Mucosa of descending colon (tissue), 3 donors: ENCODE measurements around the gene BIRC7. TPM values are rescaled to one million over a fixed set of nuclear protein-coding genes. Genes with fewer than 3 reads are reported as not detected.

Source experiments
- ATAC-seq: fragments of 200-7000 bp; cut with Tn5 transposase; one replicate; pipeline ENCODE4 v1.9.1; 2020; ENCODE audit warnings: mild to moderate bottlenecking, moderate library complexity
- DNase-seq, 3 donors: peaks; one replicate each; pipeline ENCODE4 v3.0.0-alpha.2; 2020
- H3K36me3 ChIP-seq: fragments of 200-600 bp; one replicate; pipeline ENCODE4 v1.8.0; 2021; ENCODE audit warnings: low read depth, mild to moderate bottlenecking
- H3K4me1 ChIP-seq: fragments of 200-600 bp; one replicate; pipeline ENCODE4 v1.8.0; 2021; ENCODE audit warnings: low read depth, mild to moderate bottlenecking
- H3K4me3 ChIP-seq: fragments of 200-600 bp; one replicate; pipeline ENCODE4 v1.8.0; 2021; ENCODE audit warnings: mild to moderate bottlenecking
- H3K9me3 ChIP-seq: fragments of 200-600 bp; one replicate; pipeline ENCODE4 v1.8.0; 2021; ENCODE audit warnings: mild to moderate bottlenecking
- CTCF ChIP-seq: fragments of 200-600 bp; IDR thresholded peaks from one replicate; pipeline ENCODE4 v1.8.0; 2022; ENCODE audit warnings: antibody characterized with exemption, mild to moderate bottlenecking
- intact Hi-C, 2 donors: fragments of 100-400 bp; cut with DNase I in 1 of 2; cut with micrococcal nuclease in 1 of 2; formaldehyde crosslinking; loops; one replicate each; pipeline versions ENCODE4 v1.11.0 to v1.11.1; 2022; cut with DNase I, micrococcal nuclease
- total RNA-seq, 3 donors: library from RNA; stranded (reverse); fragmentation: NEBNext Ultra II Directional in 2 of 3; extraction: Animal tissue kit (Norgen Biotek cat#: 25700) in 2 of 3; gene quantifications; one replicate each; pipeline versions ENCODE4 v1.2.1 to v1.2.4, GENCODE V29; 2021 to 2023
- donor health status: DM: no; HTN: no; CAD: no; lungs with moderate emphysema.
- donor health status: DM: no; HTN: no; CAD: no.
- donor health status: DM: no; HTN: yes; CAD: no.

BIRC7 gene
- total RNA-seq, 3 donors from 2014 or later = 0.22 TPM; not detected in 2

GRCh38 chr20:63223121-63223825, 12.4 kb upstream of the BIRC7 start:
- ATAC-seq (peak; percentile 54), DNase-seq (peak in 2 of 3 donors; percentile 37 to 62)
- intact Hi-C loops = no loop called here
- Histone ChIP-seq H3K4me3 (no peak overlapping the region), H3K36me3 (no peaks in the 10 kb centered on the region), H3K4me1 (no peaks in the 10 kb centered on the region), H3K9me3 (no peaks in the 10 kb centered on the region)
- TF ChIP-seq CTCF = peak; percentile 53

- H3K4me3 ChIP-seq = no peak overlapping the region
- no peak for TF ChIP-seq CTCF
- no peak for ATAC-seq
- H3K36me3 ChIP-seq = no peaks in the 10 kb centered on the region
- no peaks in the 10 kb centered on the region for H3K4me1 ChIP-seq
- DNase-seq = peak in 1 of 3 donors; percentile 20
- intact Hi-C loops = no loop called here
- H3K9me3 ChIP-seq = no peaks in the 10 kb centered on the region
Observed at GRCh38 chr20:63223826-63224207, 11.9 kb upstream of the BIRC7 start.

- Histone ChIP-seq H3K4me1 (no peaks in the 10 kb centered on the region), H3K4me3 (no peak overlapping the region), H3K36me3 (no peaks in the 10 kb centered on the region), H3K9me3 (no peaks in the 10 kb centered on the region)
- no peak for TF ChIP-seq CTCF
- DNase-seq (peak in 1 of 3 donors; percentile 52), ATAC-seq (peak; percentile 59)
- intact Hi-C loops = no loop called here
Observed at GRCh38 chr20:63224412-63225081, 11.2 kb upstream of the BIRC7 start.

GRCh38 chr20:63225082-63225454, 10.6 kb upstream of the BIRC7 start:
- no peak for DNase-seq
- Histone ChIP-seq H3K36me3 (no peaks in the 10 kb centered on the region), H3K9me3 (no peaks in the 10 kb centered on the region), H3K4me1 (no peaks in the 10 kb centered on the region), H3K4me3 (no peak overlapping the region)
- ATAC-seq = no peak
- intact Hi-C loops = no loop called here
- no peak for TF ChIP-seq CTCF

DNA sequence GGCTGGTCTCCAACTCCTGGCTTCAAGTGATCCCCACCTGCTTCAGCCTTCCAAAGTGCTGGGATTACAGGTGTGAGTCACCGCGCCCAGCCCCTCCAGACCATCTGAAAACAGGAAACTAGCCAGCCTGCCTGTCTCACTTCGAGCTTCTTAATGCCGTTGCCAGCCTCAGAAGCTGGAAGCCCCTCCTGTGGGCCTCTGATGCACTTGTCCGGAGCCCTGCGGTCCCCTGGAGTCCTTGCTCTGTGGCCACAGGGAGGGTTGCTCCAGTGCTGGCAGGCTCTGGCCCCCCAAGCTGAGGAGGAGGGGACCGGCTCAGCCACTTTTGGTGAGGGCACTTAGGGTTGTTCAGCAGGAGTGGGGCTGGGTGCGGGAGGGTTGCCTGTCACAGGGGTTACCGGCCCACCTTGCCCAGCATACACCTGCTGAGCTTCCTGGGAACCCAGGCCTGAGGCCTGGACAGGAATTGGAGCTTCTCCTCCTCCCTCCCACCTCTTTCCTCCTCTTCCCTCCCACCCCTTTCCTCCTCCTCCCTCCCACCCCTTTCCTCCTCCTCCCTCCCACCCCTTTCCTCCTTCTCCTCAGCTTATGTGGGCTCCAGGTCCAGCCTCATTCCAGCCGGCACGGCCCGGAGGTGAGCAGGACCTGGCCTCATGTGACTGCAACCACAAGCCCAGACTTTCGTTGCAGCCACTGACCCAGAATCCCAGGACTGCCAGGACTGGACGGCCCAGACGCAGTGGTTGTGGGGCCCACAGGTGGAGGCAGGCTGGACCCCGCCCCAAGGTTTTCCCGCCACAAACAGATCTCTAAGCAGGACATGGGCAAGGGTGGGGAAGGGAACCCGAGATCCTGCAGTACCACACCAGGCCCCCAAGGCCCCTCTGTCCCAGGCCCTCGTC, 9.4 kb upstream of the BIRC7 start:
- no peak overlapping the region for H3K4me3 ChIP-seq
- H3K36me3 ChIP-seq = no peaks in the 10 kb centered on the region
- ATAC-seq = no peak
- no peaks in the 10 kb centered on the region for H3K9me3 ChIP-seq
- H3K4me1 ChIP-seq = no peaks in the 10 kb centered on the region
- no peak for DNase-seq
- intact Hi-C loops = no loop called here
- TF ChIP-seq CTCF = no peak
